ENCODE data around the gene GNAT1.
"Not testable (repeated sequence)": the region's sequence is repeated elsewhere in the genome, so short reads cannot be mapped to it uniquely, and the experiment has no call there.

The GNAT1 gene

DNA sequence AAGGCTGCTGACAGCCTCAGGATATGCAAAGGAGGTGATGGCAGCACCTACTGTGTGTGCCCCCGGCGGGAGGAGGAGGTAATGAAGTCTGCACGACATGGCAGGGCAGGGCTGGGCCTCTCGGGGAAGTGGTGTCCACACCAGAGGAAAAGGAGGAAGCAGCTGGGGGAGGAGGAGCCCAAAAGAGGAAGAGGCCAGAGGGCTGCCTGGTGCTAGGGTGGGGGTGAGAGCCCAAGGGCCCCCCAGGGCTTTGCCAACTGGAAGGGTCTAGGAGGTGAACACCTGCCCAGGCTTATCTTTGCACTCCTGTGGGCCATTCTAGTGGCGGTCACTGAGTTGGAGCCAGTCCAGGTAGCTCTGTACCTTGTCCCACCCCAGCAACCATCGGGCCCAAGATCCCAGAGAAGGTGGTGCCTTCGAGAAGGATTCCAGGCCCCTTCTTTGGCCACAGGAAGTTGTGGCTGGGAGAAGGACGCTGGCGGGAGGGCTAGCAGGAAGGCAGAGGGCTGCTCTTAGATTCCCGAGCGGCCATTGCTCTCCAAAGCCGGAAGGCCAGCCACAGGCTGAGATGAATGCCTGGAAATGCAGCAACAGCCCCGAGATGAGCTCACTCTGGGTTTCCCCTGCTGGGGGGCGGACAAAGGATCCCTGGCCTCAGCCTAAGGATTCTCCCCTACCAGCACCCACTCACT lies 51.6 kb downstream of the GNAT1 start:
- DNase-seq: no peak

DNA sequence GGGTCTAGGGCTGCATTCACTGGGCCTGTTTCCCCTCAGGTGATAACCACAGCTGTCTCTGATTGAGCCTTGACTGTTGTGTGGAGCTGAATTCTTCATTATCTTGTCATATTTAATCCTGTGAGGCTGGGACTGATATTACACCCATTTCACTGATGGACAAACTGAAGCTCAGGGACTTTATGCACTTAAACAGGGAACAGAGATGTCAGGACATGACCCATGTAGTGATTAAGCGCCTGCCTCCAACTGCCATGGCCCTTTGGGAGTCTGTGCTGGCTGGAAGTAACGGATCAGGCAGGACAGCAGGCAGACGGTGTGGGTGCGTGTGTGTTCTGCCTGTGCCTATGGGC lies 52.1 kb downstream of the GNAT1 start:
- DNase-seq: no peak

DNA sequence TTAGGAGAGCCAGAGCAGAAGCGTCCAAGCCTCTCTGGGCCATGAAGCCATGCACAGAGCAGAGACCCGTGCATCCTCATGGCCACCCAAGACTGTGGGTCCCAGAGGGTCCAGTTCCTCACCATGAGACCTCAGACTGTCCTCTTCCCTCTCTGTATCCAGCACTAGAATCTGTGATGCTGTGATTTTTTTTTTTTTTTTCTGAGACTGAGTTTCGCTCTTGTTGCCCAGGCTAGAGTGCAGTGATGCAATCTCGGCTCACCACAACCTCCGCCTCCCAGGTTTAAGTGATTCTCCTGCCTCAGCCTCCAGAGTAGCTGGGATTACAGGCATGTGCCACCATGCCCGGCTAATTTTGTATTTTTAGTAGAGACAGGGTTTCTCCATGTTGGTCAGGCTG lies 53.4 kb downstream of the GNAT1 start:
- DNase-seq: not testable (repeated sequence)

DNA sequence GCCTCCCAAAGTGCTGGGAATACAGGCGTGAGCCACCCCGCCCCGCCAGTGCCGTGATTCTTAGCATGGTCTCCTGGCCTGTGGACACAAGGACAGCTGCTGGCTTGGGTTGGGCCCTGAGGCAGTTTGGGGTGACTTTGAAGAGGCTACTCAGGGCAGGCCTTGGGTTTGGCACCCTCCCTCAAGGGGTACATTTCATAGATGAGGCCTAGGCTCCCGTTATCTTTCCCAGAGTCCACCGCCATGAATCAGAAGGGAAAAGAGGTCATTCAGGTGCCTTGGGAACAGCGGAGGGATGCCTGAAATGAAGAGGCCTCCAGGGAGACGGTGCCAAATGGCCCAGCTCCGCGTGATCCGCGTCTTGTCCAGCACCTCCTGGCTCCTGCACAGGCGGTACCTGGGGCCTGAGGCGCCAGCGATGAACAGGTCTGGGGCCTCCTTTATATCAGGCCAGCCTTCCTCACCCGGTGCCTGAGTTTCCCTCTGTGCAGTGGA lies 53.9 kb downstream of the GNAT1 start:
- DNase-seq: no peak

DNA sequence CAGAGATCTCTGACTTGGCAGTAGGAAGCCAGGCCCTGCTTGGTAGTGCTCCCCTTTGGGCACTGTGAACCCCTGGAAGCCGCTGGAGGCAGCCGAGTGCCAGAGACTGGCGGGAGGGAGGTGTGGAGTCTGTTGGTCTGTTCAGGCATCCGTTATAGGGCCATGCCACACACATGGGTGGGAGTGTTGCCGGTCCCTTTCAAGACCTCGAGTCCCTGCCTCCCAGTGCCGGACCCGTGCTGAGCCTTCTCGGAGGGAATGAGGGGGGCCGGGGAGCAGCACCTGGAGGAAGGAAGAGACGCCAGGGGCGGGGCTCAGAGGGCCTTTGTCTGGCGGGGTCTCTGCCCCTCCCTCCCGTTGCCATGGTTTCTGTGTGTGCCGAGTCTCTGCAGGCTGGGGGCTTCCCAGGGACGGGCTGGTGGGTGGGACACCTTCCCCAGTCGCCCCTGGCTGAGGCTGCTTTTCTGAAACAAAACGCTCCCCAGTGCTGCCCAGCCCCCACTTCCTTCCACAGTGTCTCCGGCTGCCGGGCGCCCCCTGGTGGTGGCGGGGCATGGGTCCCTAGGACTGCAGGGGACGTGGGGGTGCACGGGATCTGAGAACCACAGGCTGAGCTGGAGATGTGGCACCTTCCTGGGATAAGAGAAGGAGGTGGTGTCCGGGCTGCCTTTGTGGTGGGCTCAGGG lies 54.6 kb downstream of the GNAT1 start:
- peak in 1 of 2 experiments; percentile 68 for DNase-seq

DNA sequence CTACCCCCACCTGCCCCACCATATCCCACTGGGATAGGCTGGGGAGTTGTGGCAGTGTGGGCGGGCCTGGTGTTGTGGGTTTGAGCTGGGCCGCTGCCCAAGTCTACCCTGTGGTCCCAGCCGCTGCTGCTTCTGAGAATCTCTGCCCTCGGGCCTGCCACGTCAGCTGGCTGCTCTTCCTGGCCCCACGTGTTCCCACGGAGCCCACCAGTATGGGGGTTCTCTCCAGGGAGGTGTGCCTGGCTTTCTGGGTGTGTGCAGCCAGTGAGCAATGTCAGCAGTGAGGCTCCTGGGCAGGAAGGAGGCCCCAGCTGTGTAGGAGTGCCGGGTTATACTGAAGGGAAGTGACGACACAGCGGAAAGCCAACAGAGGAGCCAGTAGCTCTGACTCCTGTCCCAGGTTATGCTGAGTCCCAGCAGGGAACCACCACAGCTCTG lies 55.1 kb downstream of the GNAT1 start:
- DNase-seq: no peak
